GM23248 (cell line): ENCODE measurements around the gene NCKAP1. TPM values are rescaled to one million over a fixed set of nuclear protein-coding genes. Genes with fewer than 3 reads are reported as not detected.

Experiments used
- DNase-seq: peaks from one replicate; pipeline ENCODE4 v3.0.0-alpha.2; 2015
- H2AFZ ChIP-seq: fragments of 200-600 bp; sonication (generic); 2 replicates; pipeline ENCODE4 v1.6.1; 2016; ENCODE audit warnings: antibody characterized with exemption
- H3F3A ChIP-seq: fragments of 200-600 bp; sonication (generic); 2 replicates; pipeline ENCODE4 v1.6.1; 2016; ENCODE audit warnings: mild to moderate bottlenecking, antibody characterized with exemption, mixed run types; ENCODE audit not compliant: insufficient read depth
- H3K27ac ChIP-seq: fragments of 200-600 bp; sonication (generic); 2 replicates; pipeline ENCODE4 v1.5.1; 2016; ENCODE audit warnings: mild to moderate bottlenecking
- H3K27me3 ChIP-seq: fragments of 200-600 bp; sonication (generic); replicated peaks from 2 replicates; pipeline ENCODE4 v1.6.1; 2016; ENCODE audit warnings: mild to moderate bottlenecking; ENCODE audit not compliant: insufficient read depth
- H3K36me3 ChIP-seq: fragments of 200-600 bp; sonication (generic); 2 replicates; pipeline ENCODE4 v1.6.1; 2016; ENCODE audit warnings: low read depth, mild to moderate bottlenecking
- H3K4me1 ChIP-seq: fragments of 200-600 bp; sonication (generic); 2 replicates; pipeline ENCODE4 v1.6.1; 2016; ENCODE audit warnings: mild to moderate bottlenecking; ENCODE audit not compliant: insufficient read depth
- H3K4me2 ChIP-seq: fragments of 200-600 bp; sonication (generic); one replicate; pipeline ENCODE4 v1.6.1; 2016; ENCODE audit warnings: mild to moderate bottlenecking; ENCODE audit not compliant: unreplicated experiment
- H3K4me3 ChIP-seq: fragments of 200-600 bp; sonication (generic); 2 replicates; pipeline ENCODE4 v1.5.1; 2016; ENCODE audit warnings: mild to moderate bottlenecking
- H3K79me2 ChIP-seq: fragments of 200-600 bp; sonication (generic); 2 replicates; pipeline ENCODE4 v1.6.1; 2016; ENCODE audit warnings: mild to moderate bottlenecking; ENCODE audit not compliant: insufficient read depth
- H3K9ac ChIP-seq: fragments of 200-600 bp; sonication (generic); 2 replicates; pipeline ENCODE4 v1.6.1; 2016; ENCODE audit warnings: mild to moderate bottlenecking
- H3K9me2 ChIP-seq: fragments of 200-600 bp; sonication (generic); 2 replicates; pipeline ENCODE4 v1.6.1; 2016; ENCODE audit warnings: mixed run types, mild to moderate bottlenecking, moderate library complexity; ENCODE audit not compliant: insufficient read depth
- H3K9me3 ChIP-seq: fragments of 200-600 bp; sonication (generic); one replicate; pipeline ENCODE4 v1.6.1; 2017; ENCODE audit warnings: low read depth
- H4K20me1 ChIP-seq: fragments of 200-600 bp; sonication (generic); 2 replicates; pipeline ENCODE4 v1.6.0; 2016; ENCODE audit not compliant: insufficient read depth
- EZH2 ChIP-seq: fragments of 200-600 bp; sonication (generic); IDR thresholded peaks from 2 replicates; pipeline ENCODE4 v1.6.1; 2018; ENCODE audit warnings: antibody characterized with exemption, mild to moderate bottlenecking; ENCODE audit not compliant: insufficient read depth, poor library complexity, severe bottlenecking
- EZH2phosphoT487 ChIP-seq: fragments of 200-600 bp; sonication (generic); IDR thresholded peaks from 2 replicates; pipeline ENCODE4 v1.6.1; 2018; ENCODE audit warnings: antibody characterized with exemption, moderate library complexity, mild to moderate bottlenecking, low read depth; ENCODE audit not compliant: insufficient read depth
- WGBS, 2 experiments: methylation state at CpG; one replicate each; pipeline ENCODE4 v1.1.6; 2015 to 2017; ENCODE audit warnings: low lambda C conversion rate in 2 of 2, low coverage in 1 of 2; ENCODE audit errors: missing lambda C conversion rate in 2 of 2; 5-methylcytosine and 5-hydroxymethylcytosine counted together
- in situ Hi-C: fragments of 300-500 bp; cut with MboI; formaldehyde crosslinking; loops from 2 replicates; pipeline ENCODE4 v1.15.0; 2020
- polyA plus RNA-seq: library from polyadenylated mRNA; unstranded; fragments of >200 nt; fragmentation: Nextera tagmentation; extraction: Ambion mirVana; gene quantifications from 2 replicates; pipeline ENCODE4 v1.2.1, GENCODE V29; 2016
- total RNA-seq: library from RNA; depleted of rRNA; stranded (reverse); fragments of >200 nt; shearing (Covaris generic); gene quantifications from 2 replicates; pipeline ENCODE4 v1.2.3, GENCODE V29; 2014

The NCKAP1 gene
- total and polyA plus RNA-seq, 2 experiments from 2014 or later, result 58.9 to 201 TPM

- Histone ChIP-seq H3K36me3 (no peaks in the 10 kb centered on the region), H3F3A (peaks cover 6% of the 10 kb centered on the region; the same call in 1 of the 2 replicates), H3K27ac (no peak overlapping the region), H3K4me1 (no peaks in the 10 kb centered on the region), H4K20me1 (no peaks in the 10 kb centered on the region), H3K9ac (peak overlapping the region; percentile 26; the same call in 1 of the 2 replicates), H3K4me2 (peak overlapping the region; percentile 80), H3K27me3 (peaks cover 3% of the 10 kb centered on the region; the same call in 1 of the 2 replicates), H3K79me2 (no peaks in the 10 kb centered on the region), H3K4me3 (peak overlapping the region; percentile 73), H2AFZ (peak overlapping the region; percentile 85), H3K9me2 (no peaks in the 10 kb centered on the region), H3K9me3 (no peaks in the 10 kb centered on the region)
- WGBS, 2 experiments, result 3 to 4% methylated on average over 19 of the region's 19 CpGs
- DNase-seq, result peak; percentile 47
- TF ChIP-seq EZH2phosphoT487 (no peak), EZH2 (no peak)
- in situ Hi-C loops, result no loop called here
These were observed 172.2 kb downstream of the NCKAP1 start for GRCh38 chr2:182866095-182866460.

GRCh38 chr2:182864949-182865570 lies 173.2 kb downstream of the NCKAP1 start:
- 97 to 98% methylated on average over 4 of the region's 4 CpGs for WGBS, 2 experiments
- no peaks in the 10 kb centered on the region for H3K9me3 ChIP-seq
- TF ChIP-seq EZH2phosphoT487, result no peak
- no peak for TF ChIP-seq EZH2
- H3K27me3 ChIP-seq, result peaks cover 3% of the 10 kb centered on the region; the same call in 1 of the 2 replicates
- H3K79me2 ChIP-seq, result no peaks in the 10 kb centered on the region
- DNase-seq, result no peak
- no peaks in the 10 kb centered on the region for H3K36me3 ChIP-seq
- peaks cover 6% of the 10 kb centered on the region; the same call in 1 of the 2 replicates for H3F3A ChIP-seq
- no peak overlapping the region for H3K4me3 ChIP-seq
- in situ Hi-C loops, result no loop called here
- H4K20me1 ChIP-seq, result no peaks in the 10 kb centered on the region
- no peak overlapping the region for H2AFZ ChIP-seq
- H3K4me2 ChIP-seq, result no peak overlapping the region
- no peaks in the 10 kb centered on the region for H3K4me1 ChIP-seq
- H3K9ac ChIP-seq, result no peak overlapping the region
- H3K9me2 ChIP-seq, result no peaks in the 10 kb centered on the region
- no peak overlapping the region for H3K27ac ChIP-seq

- H3F3A ChIP-seq, result peaks cover 5% of the 10 kb centered on the region; the same call in 1 of the 2 replicates
- no peak overlapping the region for H2AFZ ChIP-seq
- no peaks in the 10 kb centered on the region for H3K9me3 ChIP-seq
- no peaks in the 10 kb centered on the region for H3K79me2 ChIP-seq
- H3K4me1 ChIP-seq, result no peaks in the 10 kb centered on the region
- peaks cover 3% of the 10 kb centered on the region; the same call in 1 of the 2 replicates for H3K27me3 ChIP-seq
- H3K4me3 ChIP-seq, result no peak overlapping the region
- H3K9ac ChIP-seq, result no peak overlapping the region
- H3K27ac ChIP-seq, result no peak overlapping the region
- DNase-seq, result no peak
- H3K4me2 ChIP-seq, result no peak overlapping the region
- H4K20me1 ChIP-seq, result no peaks in the 10 kb centered on the region
- TF ChIP-seq EZH2, result no peak
- TF ChIP-seq EZH2phosphoT487, result no peak
- no peaks in the 10 kb centered on the region for H3K36me3 ChIP-seq
- in situ Hi-C loops, result no loop called here
- H3K9me2 ChIP-seq, result no peaks in the 10 kb centered on the region
These were observed 174.6 kb downstream of the NCKAP1 start for GRCh38 chr2:182863642-182864041.

GRCh38 chr2:182862091-182862490 lies 176.2 kb downstream of the NCKAP1 start:
- Histone ChIP-seq H3K9me3 (no peaks in the 10 kb centered on the region), H3K79me2 (no peaks in the 10 kb centered on the region), H4K20me1 (no peaks in the 10 kb centered on the region), H3K27me3 (peaks cover 3% of the 10 kb centered on the region; the same call in 1 of the 2 replicates), H3K27ac (no peak overlapping the region), H3K9ac (no peak overlapping the region), H2AFZ (no peak overlapping the region), H3K9me2 (no peaks in the 10 kb centered on the region), H3K4me2 (no peak overlapping the region), H3K4me1 (no peaks in the 10 kb centered on the region), H3K4me3 (no peak overlapping the region), H3K36me3 (no peaks in the 10 kb centered on the region), H3F3A (no peaks in the 10 kb centered on the region)
- TF ChIP-seq EZH2phosphoT487 (no peak), EZH2 (no peak)
- in situ Hi-C loops, result no loop called here
- DNase-seq, result no peak
- 60 to 69% methylated on average over 5 of the region's 5 CpGs for WGBS, 2 experiments
